ENCODE data around the gene RHOU.

RHOU gene

GRCh38 chr1:228739826-228740225 lies 4.5 kb downstream of the RHOU start:
- DNase-seq = no peak

- no peak for DNase-seq
These were observed 5.5 kb downstream of the RHOU start for GRCh38 chr1:228740543-228741317.

GRCh38 chr1:228742281-228742860 lies 7.1 kb downstream of the RHOU start:
- DNase-seq = no peak

GRCh38 chr1:228743405-228743804 lies 8.1 kb downstream of the RHOU start:
- DNase-seq = no peak

- DNase-seq = no peak
These were observed 9.1 kb downstream of the RHOU start for GRCh38 chr1:228744356-228744755.

- no peak for DNase-seq
These were observed 9.6 kb downstream of the RHOU start for GRCh38 chr1:228744918-228745317.

GRCh38 chr1:228745497-228745896 lies 10.2 kb downstream of the RHOU start:
- DNase-seq = no peak

- no peak for DNase-seq
These were observed 12.1 kb downstream of the RHOU start for GRCh38 chr1:228747301-228747935.

- DNase-seq = no peak
These were observed 12.8 kb downstream of the RHOU start for GRCh38 chr1:228748029-228748428.

GRCh38 chr1:228748431-228748830 lies 13.2 kb downstream of the RHOU start:
- no peak for DNase-seq

- no peak for DNase-seq
These were observed 14.5 kb downstream of the RHOU start for GRCh38 chr1:228749765-228750164.

GRCh38 chr1:228750915-228751314 lies 15.6 kb downstream of the RHOU start:
- DNase-seq = no peak

- DNase-seq = no peak
These were observed 16.2 kb downstream of the RHOU start for GRCh38 chr1:228751360-228752098.

GRCh38 chr1:228752258-228752657 lies 17.0 kb downstream of the RHOU start:
- no peak for DNase-seq

- DNase-seq = no peak
These were observed 17.5 kb downstream of the RHOU start for GRCh38 chr1:228752675-228753265.

GRCh38 chr1:228753287-228753686 lies 18.0 kb downstream of the RHOU start:
- no peak for DNase-seq

GRCh38 chr1:228753786-228754360 lies 18.6 kb downstream of the RHOU start:
- DNase-seq = no peak

- DNase-seq = no peak
These were observed 19.5 kb downstream of the RHOU start for GRCh38 chr1:228754646-228755268.

GRCh38 chr1:228755800-228756199 lies 20.5 kb downstream of the RHOU start:
- no peak for DNase-seq

- no peak for DNase-seq
These were observed 21.2 kb downstream of the RHOU start for GRCh38 chr1:228756457-228756856.

- DNase-seq = no peak
These were observed 23.2 kb downstream of the RHOU start for GRCh38 chr1:228758447-228758846.

GRCh38 chr1:228760979-228761378 lies 25.7 kb downstream of the RHOU start:
- DNase-seq = no peak

Measured in cortex of kidney (tissue), 1 donor.